Measurements from ENCODE around the gene MPC2.

DNA sequence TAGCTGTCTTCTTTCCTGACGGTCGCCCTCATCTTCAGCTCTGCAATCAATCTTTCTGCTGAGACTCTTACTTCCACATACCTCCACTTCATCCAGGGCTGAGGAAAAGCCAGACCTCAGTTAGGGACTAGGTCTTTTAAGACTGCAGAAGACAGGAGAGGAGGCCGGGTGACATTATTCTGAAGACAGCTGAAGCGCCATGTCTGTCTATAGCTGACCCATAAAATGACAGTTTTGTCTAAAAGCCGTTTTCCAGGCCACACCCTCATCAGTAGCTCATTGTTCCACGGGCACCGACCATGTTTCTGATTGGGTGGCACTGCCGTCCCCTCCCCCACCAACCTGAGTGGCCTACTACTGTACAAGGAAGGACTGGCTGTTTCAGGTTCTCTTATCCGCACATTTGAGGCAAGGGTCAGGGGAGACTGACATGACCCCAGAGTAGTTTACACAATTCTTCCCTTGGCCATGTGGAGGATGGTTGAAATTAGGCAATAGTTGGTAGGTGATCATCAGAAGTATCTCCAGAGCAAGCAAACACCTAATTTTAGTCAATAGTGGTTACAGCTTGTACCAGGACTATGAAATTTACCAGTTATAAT is 22.9 kb downstream of the MPC2 start, which contains the start of gene ADCY10:
- TF ChIP-seq POLR2A (IDR thresholded peaks at IDR 0.05; ENCODE audit: low read length) (no peak), GATA1 (IDR thresholded peaks at IDR 0.05; ENCODE audit: low read depth, low read length) (no peak)
